Caco-2 (cell line): ENCODE measurements around the gene PRR5. TPM values are rescaled to one million over a fixed set of nuclear protein-coding genes. Genes with fewer than 3 reads are reported as not detected.

ENCODE experiments used
- BruUV-seq: library from RNA; stranded (reverse); fragments of 400-500 nt; replicated peaks from 2 replicates; lab custom pipeline; 2021; lab: Mats Ljungman, UMichigan
- CTCF ChIA-PET: fragments of 300-600 bp; sonication (Branson Sonifier 250); formaldehyde crosslinking; loops from one replicate; lab custom pipeline; 2022; ENCODE audit warnings: antibody characterized with exemption; lab: Charles Lee
- POLR2A ChIA-PET: fragments of 300-600 bp; sonication (Branson Sonifier 250); formaldehyde crosslinking; loops from one replicate; lab custom pipeline; 2022; ENCODE audit warnings: antibody characterized with exemption; lab: Charles Lee
- DNase-seq, 2 experiments: peaks; one replicate each; pipeline versions ENCODE4 v3.0.0 to v3.0.0-alpha.2; 2020 to 2022
- H3K27me3 ChIP-seq: replicated peaks from 2 replicates; pipeline ENCODE4 v1.6.0; 2011; ENCODE audit warnings: low read length; ENCODE audit not compliant: control insufficient read depth, insufficient read depth
- H3K36me3 ChIP-seq: 2 replicates; pipeline ENCODE4 v1.5.1; 2011; ENCODE audit warnings: low read length; ENCODE audit not compliant: control insufficient read depth, insufficient read depth
- H3K4me1 ChIP-seq: fragments of 250-450 bp; sonication (Bioruptor Pico); 2 replicates; pipeline ENCODE4 v1.5.1; 2020; ENCODE audit warnings: mild to moderate bottlenecking
- H3K4me3 ChIP-seq: 2 replicates; pipeline ENCODE4 v1.5.1; 2011; ENCODE audit warnings: low read depth, mild to moderate bottlenecking, control low read depth, low read length
- H3K9me3 ChIP-seq: fragments of 250-450 bp; sonication (Bioruptor Pico); 2 replicates; pipeline ENCODE4 v1.5.1; 2020; ENCODE audit warnings: mild to moderate bottlenecking, moderate library complexity
- H3K27ac Mint-ChIP-seq: one replicate; pipeline ENCODE4 v1.8.0; 2022; ENCODE audit warnings: mixed read lengths; ENCODE audit not compliant: unreplicated experiment
- H3K27me3 Mint-ChIP-seq: one replicate; pipeline ENCODE4 v1.8.0; 2022; ENCODE audit warnings: mixed read lengths; ENCODE audit not compliant: insufficient read depth, unreplicated experiment
- H3K36me3 Mint-ChIP-seq: one replicate; pipeline ENCODE4 v1.8.0; 2022; ENCODE audit warnings: mild to moderate bottlenecking, mixed read lengths; ENCODE audit not compliant: insufficient read depth, unreplicated experiment
- H3K4me1 Mint-ChIP-seq: one replicate; pipeline ENCODE4 v1.8.0; 2022; ENCODE audit warnings: low read depth, mixed read lengths; ENCODE audit not compliant: unreplicated experiment
- H3K4me3 Mint-ChIP-seq: one replicate; pipeline ENCODE4 v1.8.0; 2022; ENCODE audit warnings: mild to moderate bottlenecking, moderate library complexity, mixed read lengths; ENCODE audit not compliant: unreplicated experiment
- H3K9me3 Mint-ChIP-seq: one replicate; pipeline ENCODE4 v1.8.0; 2022; ENCODE audit warnings: mixed read lengths; ENCODE audit not compliant: unreplicated experiment
- CTCF ChIP-seq, 2 experiments: fragments of 200-600 bp in 1 of 2; IDR thresholded peaks; 1 replicate in 1 of 2; 2 replicates in 1 of 2; pipeline versions ENCODE4 v1.5.1 to v1.8.0; 2011 to 2022; ENCODE audit warnings: antibody characterized with exemption in 1 of 2, control low read depth in 1 of 2, inconsistent platforms in 1 of 2, low read depth in 1 of 2, low read length in 1 of 2, mild to moderate bottlenecking in 1 of 2, moderate library complexity in 1 of 2; ENCODE audit not compliant: insufficient read depth in 1 of 2, severe bottlenecking in 1 of 2, unreplicated experiment in 1 of 2
- intact Hi-C: fragments of 100-400 bp; cut with micrococcal nuclease; formaldehyde crosslinking; loops from one replicate; pipeline ENCODE4 v1.10.0; 2022; ENCODE audit not compliant: unreplicated experiment
- total RNA-seq: library from RNA; stranded (reverse); gene quantifications from 2 replicates; pipeline ENCODE4 v1.2.3, GENCODE V29; 2022

PRR5 gene
- total RNA-seq, 1 experiment from 2014 or later: 82.8 TPM

GRCh38 chr22:44783091-44783490 lies 81.1 kb downstream of the PRR5 start:
- Histone ChIP-seq H3K9me3 (no peaks in the 10 kb centered on the region), H3K36me3 (no peaks in the 10 kb centered on the region; the same call in none of the 2 replicates), H3K4me3 (no peak overlapping the region), H3K4me1 (no peaks in the 10 kb centered on the region), H3K27me3 (no peaks in the 10 kb centered on the region)
- no peaks in the 10 kb centered on the region for H3K9me3 Mint-ChIP-seq
- intact Hi-C loops: no loop called here
- TF ChIP-seq CTCF (IDR thresholded peaks at IDR 0.05; ENCODE audit: insufficient read depth in 1 of 2, low read depth in 1 of 2, low read length in 1 of 2, severe bottlenecking in 1 of 2, unreplicated experiment in 1 of 2): no peak
- POLR2A ChIA-PET: no interaction called here
- H3K27ac Mint-ChIP-seq: no peak overlapping the region
- H3K4me3 Mint-ChIP-seq: no peak overlapping the region
- CTCF ChIA-PET: no interaction called here
- no peaks in the 10 kb centered on the region for H3K27me3 Mint-ChIP-seq
- DNase-seq: no peak
- BruUV-seq: no TSS peak
- H3K4me1 Mint-ChIP-seq: peaks cover 9% of the 10 kb centered on the region
- H3K36me3 Mint-ChIP-seq: peaks cover 80% of the 10 kb centered on the region

- H3K27me3 Mint-ChIP-seq: no peaks in the 10 kb centered on the region
- intact Hi-C loops: no loop called here
- no TSS peak for BruUV-seq
- H3K27ac Mint-ChIP-seq: peak overlapping the region; percentile 49
- Histone ChIP-seq H3K36me3 (no peaks in the 10 kb centered on the region; the same call in none of the 2 replicates), H3K4me3 (no peak overlapping the region), H3K9me3 (no peaks in the 10 kb centered on the region), H3K27me3 (no peaks in the 10 kb centered on the region), H3K4me1 (no peaks in the 10 kb centered on the region)
- H3K9me3 Mint-ChIP-seq: no peaks in the 10 kb centered on the region
- ChIA-PET POLR2A (no interaction called here), CTCF (interaction anchor here (0.6 kb wide), 1 partner anchor 91 kb away, joined by 3 read pairs; no protein-coding TSS in a partner anchor)
- H3K4me1 Mint-ChIP-seq: peaks cover 9% of the 10 kb centered on the region
- peaks cover 79% of the 10 kb centered on the region for H3K36me3 Mint-ChIP-seq
- no peak for TF ChIP-seq CTCF (IDR thresholded peaks at IDR 0.05; ENCODE audit: insufficient read depth in 1 of 2, low read depth in 1 of 2, low read length in 1 of 2, severe bottlenecking in 1 of 2, unreplicated experiment in 1 of 2)
- no peak overlapping the region for H3K4me3 Mint-ChIP-seq
- DNase-seq: no peak
These were observed 81.6 kb downstream of the PRR5 start for GRCh38 chr22:44783581-44783980.

- TF ChIP-seq CTCF (IDR thresholded peaks at IDR 0.05; ENCODE audit: insufficient read depth in 1 of 2, low read depth in 1 of 2, low read length in 1 of 2, severe bottlenecking in 1 of 2, unreplicated experiment in 1 of 2): no peak
- Mint-ChIP-seq H3K27me3 (no peaks in the 10 kb centered on the region), H3K36me3 (peaks cover 76% of the 10 kb centered on the region), H3K4me3 (no peak overlapping the region), H3K4me1 (peaks cover 9% of the 10 kb centered on the region), H3K9me3 (no peaks in the 10 kb centered on the region), H3K27ac (no peak overlapping the region)
- intact Hi-C loops: no loop called here
- Histone ChIP-seq H3K4me1 (no peaks in the 10 kb centered on the region), H3K9me3 (no peaks in the 10 kb centered on the region), H3K27me3 (no peaks in the 10 kb centered on the region), H3K4me3 (no peak overlapping the region), H3K36me3 (no peaks in the 10 kb centered on the region; the same call in none of the 2 replicates)
- no TSS peak for BruUV-seq
- ChIA-PET CTCF (interaction anchor here (0.6 kb wide), 1 partner anchor 17 kb away, joined by 5 read pairs; no protein-coding TSS in a partner anchor), POLR2A (no interaction called here)
- no peak for DNase-seq
These were observed 84.1 kb downstream of the PRR5 start for GRCh38 chr22:44786136-44786535.
